IMR-90 (cell line): ENCODE results near the gene EVA1A. TPM values are rescaled to one million over a fixed set of nuclear protein-coding genes. Genes with fewer than 3 reads are reported as not detected.

Experiments
- ATAC-seq: fragments of 200-7000 bp; cut with Tn5 transposase; 2 replicates; pipeline ENCODE4 v1.9.1; 2020; ENCODE audit warnings: low read depth, mild to moderate bottlenecking, moderate library complexity
- BruUV-seq: library from RNA; stranded (reverse); fragments of 400-500 nt; replicated peaks from 2 replicates; lab custom pipeline; 2021; lab: Mats Ljungman, UMichigan
- CTCF ChIA-PET: fragments of 300-600 bp; formaldehyde crosslinking; extraction: SDS; loops from one replicate; lab custom pipeline; 2021; ENCODE audit warnings: antibody characterized with exemption; lab: Yijun Ruan, JAX
- POLR2A ChIA-PET: fragments of 300-600 bp; sonication (Branson Sonifier 250); formaldehyde crosslinking; loops from one replicate; lab custom pipeline; 2022; ENCODE audit warnings: antibody characterized with exemption; ENCODE audit not compliant: unreplicated experiment; lab: Charles Lee
- DNase-seq: peaks from one replicate; pipeline ENCODE4 v3.0.0; 2013
- H2AFZ ChIP-seq: replicated peaks from 2 replicates; pipeline ENCODE3; 2013; ENCODE audit warnings: low read length, mild to moderate bottlenecking; ENCODE audit not compliant: poor library complexity
- H2AK5ac ChIP-seq: 2 replicates; pipeline ENCODE4 v1.6.1; 2013; ENCODE audit warnings: low read depth, low read length, inconsistent platforms
- H2AK9ac ChIP-seq: replicated peaks from 2 replicates; pipeline ENCODE3; 2013; ENCODE audit warnings: mild to moderate bottlenecking, low read depth, low read length, moderate library complexity; ENCODE audit not compliant: poor library complexity
- H2BK120ac ChIP-seq: 2 replicates; pipeline ENCODE4 v1.6.1; 2013; ENCODE audit warnings: low read depth, low read length, inconsistent platforms
- H2BK15ac ChIP-seq: 3 replicates; pipeline ENCODE4 v1.6.1; 2013; ENCODE audit warnings: low read depth, low read length, inconsistent platforms
- H2BK20ac ChIP-seq: 2 replicates; pipeline ENCODE4 v1.6.1; 2013; ENCODE audit warnings: low read depth, mild to moderate bottlenecking, inconsistent platforms, low read length, moderate library complexity
- H2BK5ac ChIP-seq: 2 replicates; pipeline ENCODE4 v1.6.1; 2013; ENCODE audit warnings: mild to moderate bottlenecking, low read depth, low read length, inconsistent platforms; ENCODE audit not compliant: poor library complexity, severe bottlenecking
- H3K14ac ChIP-seq: replicated peaks from 2 replicates; pipeline ENCODE4 v1.6.1; 2013; ENCODE audit warnings: low read depth, low read length, inconsistent platforms
- H3K18ac ChIP-seq: 2 replicates; pipeline ENCODE4 v1.6.1; 2013; ENCODE audit warnings: low read depth, low read length, control low read depth
- H3K23ac ChIP-seq: 2 replicates; pipeline ENCODE4 v1.6.1; 2013; ENCODE audit warnings: low read depth, low read length, inconsistent platforms
- H3K27ac ChIP-seq: 2 replicates; pipeline ENCODE4 v1.5.1; 2013; ENCODE audit warnings: mild to moderate bottlenecking, control low read depth, low read length; ENCODE audit not compliant: insufficient read depth
- H3K27me3 ChIP-seq: 2 replicates; pipeline ENCODE4 v1.6.1; 2013; ENCODE audit warnings: low read length; ENCODE audit not compliant: control insufficient read depth, insufficient read depth
- H3K36me3 ChIP-seq: 2 replicates; pipeline ENCODE4 v1.6.1; 2013; ENCODE audit warnings: low read length, mixed read lengths; ENCODE audit not compliant: control insufficient read depth, insufficient read depth
- H3K4ac ChIP-seq: 2 replicates; pipeline ENCODE4 v1.6.1; 2013; ENCODE audit warnings: low read depth, low read length, inconsistent platforms
- H3K4me1 ChIP-seq: 2 replicates; pipeline ENCODE4 v1.6.1; 2013; ENCODE audit warnings: low read length, mixed read lengths; ENCODE audit not compliant: control insufficient read depth, insufficient read depth
- H3K4me2 ChIP-seq: 2 replicates; pipeline ENCODE4 v1.6.1; 2013; ENCODE audit warnings: low read depth, mild to moderate bottlenecking, control low read depth, low read length, moderate library complexity
- H3K4me3 ChIP-seq: 2 replicates; pipeline ENCODE4 v1.5.1; 2013; ENCODE audit warnings: low read depth, mild to moderate bottlenecking, control low read depth, low read length, moderate library complexity; ENCODE audit not compliant: insufficient read depth
- H3K56ac ChIP-seq: 2 replicates; pipeline ENCODE4 v1.6.1; 2013; ENCODE audit warnings: low read length, inconsistent platforms; ENCODE audit not compliant: insufficient read depth; ENCODE audit errors: extremely low read depth
- H3K79me1 ChIP-seq, 2 experiments: 2 replicates each; pipeline ENCODE4 v1.6.1; 2013; ENCODE audit warnings: low read length in 2 of 2, inconsistent platforms in 1 of 2, low read depth in 1 of 2
- H3K9ac ChIP-seq: 2 replicates; pipeline ENCODE4 v1.6.1; 2013; ENCODE audit warnings: low read depth, low read length, control low read depth
- H3K9me1 ChIP-seq: 2 replicates; pipeline ENCODE4 v1.6.1; 2013; ENCODE audit warnings: low read length, inconsistent platforms; ENCODE audit not compliant: insufficient read depth
- H3K9me3 ChIP-seq: 2 replicates; pipeline ENCODE4 v1.6.1; 2013; ENCODE audit warnings: low read length; ENCODE audit not compliant: control insufficient read depth, insufficient read depth
- H4K20me1 ChIP-seq: 2 replicates; pipeline ENCODE4 v1.6.1; 2013; ENCODE audit warnings: low read length, inconsistent platforms; ENCODE audit not compliant: insufficient read depth
- H4K5ac ChIP-seq: 2 replicates; pipeline ENCODE4 v1.6.1; 2013; ENCODE audit warnings: mild to moderate bottlenecking, low read depth, low read length, control low read depth
- H4K8ac ChIP-seq, 2 experiments: 2 replicates each; pipeline ENCODE4 v1.6.1; 2013; ENCODE audit warnings: low read depth in 2 of 2, low read length in 2 of 2, control low read depth in 1 of 2, inconsistent platforms in 1 of 2
- H4K91ac ChIP-seq: 2 replicates; pipeline ENCODE4 v1.6.1; 2013; ENCODE audit warnings: low read depth, low read length, inconsistent platforms; ENCODE audit not compliant: insufficient read depth
- BHLHE40 ChIP-seq: fragments of 150-350 bp; IDR thresholded peaks from 2 replicates; pipeline ENCODE4 v1.6.1; 2016; ENCODE audit warnings: mild to moderate bottlenecking, low read depth, low read length
- CEBPB ChIP-seq: IDR thresholded peaks from 2 replicates; pipeline ENCODE4 v1.6.1; 2012; ENCODE audit warnings: low read depth, low read length, improper control_type of control experiment
- CHD1 ChIP-seq: IDR thresholded peaks from 2 replicates; pipeline ENCODE4 v1.6.1; 2012; ENCODE audit warnings: low read depth, low read length, improper control_type of control experiment
- FOS ChIP-seq: fragments of 150-350 bp; IDR thresholded peaks from 2 replicates; pipeline ENCODE4 v1.6.1; 2016; ENCODE audit warnings: low read depth, low read length
- MAFK ChIP-seq: IDR thresholded peaks from 2 replicates; pipeline ENCODE4 v1.6.1; 2012; ENCODE audit warnings: low read depth, low read length, improper control_type of control experiment
- MAZ ChIP-seq: IDR thresholded peaks from 2 replicates; pipeline ENCODE4 v1.6.1; 2012; ENCODE audit warnings: low read depth, mild to moderate bottlenecking, low read length, improper control_type of control experiment, moderate library complexity, borderline replicate concordance
- MXI1 ChIP-seq: IDR thresholded peaks from 2 replicates; pipeline ENCODE4 v1.6.1; 2012; ENCODE audit warnings: low read depth, mild to moderate bottlenecking, low read length, moderate library complexity, borderline replicate concordance
- NFE2L2 ChIP-seq: fragments of 150-350 bp; IDR thresholded peaks from 2 replicates; pipeline ENCODE4 v1.6.1; 2016; ENCODE audit warnings: low read depth, mild to moderate bottlenecking, low read length
- POLR2A ChIP-seq: IDR thresholded peaks from 2 replicates; pipeline ENCODE4 v1.6.1; 2012; ENCODE audit warnings: mild to moderate bottlenecking, low read depth, low read length
- RAD21 ChIP-seq: IDR thresholded peaks from 2 replicates; pipeline ENCODE4 v1.6.1; 2012; ENCODE audit warnings: low read length, improper control_type of control experiment
- RCOR1 ChIP-seq: IDR thresholded peaks from 2 replicates; pipeline ENCODE4 v1.6.1; 2012; ENCODE audit warnings: mild to moderate bottlenecking, low read length, improper control_type of control experiment; ENCODE audit not compliant: insufficient replicate concordance
- RFX5 ChIP-seq: IDR thresholded peaks from 2 replicates; pipeline ENCODE4 v1.8.0; 2012; ENCODE audit warnings: low read depth, mild to moderate bottlenecking, low read length, moderate library complexity
- SMC3 ChIP-seq: fragments of 150-350 bp; IDR thresholded peaks from 2 replicates; pipeline ENCODE4 v1.6.1; 2016; ENCODE audit warnings: low read depth, mild to moderate bottlenecking, antibody characterized with exemption, low read length, moderate library complexity
- WGBS, 2 experiments: methylation state at CpG; one replicate each; pipeline versions ENCODE4 v1.1.5 to v1.1.7; 2013; ENCODE audit warnings: missing lambda C conversion rate in 2 of 2; ENCODE audit not compliant: insufficient read length in 1 of 2; ENCODE audit errors: extremely low coverage in 2 of 2; 5-methylcytosine and 5-hydroxymethylcytosine counted together
- dilution Hi-C: fragments of 300-500 bp; cut with HindIII; formaldehyde crosslinking; loops from one replicate; pipeline ENCODE4 v1.14.3; 2018; ENCODE audit warnings: low sequenced_read_pairs; ENCODE audit not compliant: unreplicated experiment
- in situ Hi-C: fragments of 300-500 bp; cut with MboI; formaldehyde crosslinking; loops from 3 replicates; pipeline ENCODE4 v1.14.3; 2019; ENCODE audit warnings: low sequenced_read_pairs, inconsistent platforms, mixed read lengths
- intact Hi-C: fragments of 100-400 bp; cut with micrococcal nuclease; formaldehyde crosslinking; loops from 2 replicates; pipeline ENCODE4 v1.10.0; 2022
- polyA plus RNA-seq, 3 experiments: library from polyadenylated mRNA; depleted of rRNA; stranded (reverse); fragments of >200 nt; gene quantifications; 2 replicates each; pipeline ENCODE4 v1.2.3, GENCODE V29; 2012; ENCODE audit warnings: low replicate concordance in 1 of 3
- total RNA-seq: library from RNA; depleted of rRNA; stranded (reverse); fragments of >200 nt; gene quantifications from 2 replicates; pipeline ENCODE4 v1.2.3, GENCODE V29; 2012
- TF ChIP-seq, protein P1 (sequence below): conservative IDR thresholded peaks from 2 replicates; pipeline ENCODE4 v1.5.1; 2012; ENCODE audit warnings: mild to moderate bottlenecking, low read depth, low read length, improper control_type of control experiment
- TF ChIP-seq, protein P2 (sequence below): fragments of 150-350 bp; IDR thresholded peaks from 2 replicates; pipeline ENCODE4 v1.6.1; 2017; ENCODE audit warnings: mild to moderate bottlenecking, antibody characterized with exemption, low read length, low read depth
- TF ChIP-seq, protein P3 (sequence below): fragments of 150-350 bp; IDR thresholded peaks from 2 replicates; pipeline ENCODE4 v1.6.1; 2016; ENCODE audit warnings: low read depth, mild to moderate bottlenecking, low read length, moderate library complexity, borderline replicate concordance

Gene EVA1A
- total and polyA plus RNA-seq, 2 of the 4 experiments (the other 2 are of a cell fraction), result 54.5 to 93.7 TPM

DNA sequence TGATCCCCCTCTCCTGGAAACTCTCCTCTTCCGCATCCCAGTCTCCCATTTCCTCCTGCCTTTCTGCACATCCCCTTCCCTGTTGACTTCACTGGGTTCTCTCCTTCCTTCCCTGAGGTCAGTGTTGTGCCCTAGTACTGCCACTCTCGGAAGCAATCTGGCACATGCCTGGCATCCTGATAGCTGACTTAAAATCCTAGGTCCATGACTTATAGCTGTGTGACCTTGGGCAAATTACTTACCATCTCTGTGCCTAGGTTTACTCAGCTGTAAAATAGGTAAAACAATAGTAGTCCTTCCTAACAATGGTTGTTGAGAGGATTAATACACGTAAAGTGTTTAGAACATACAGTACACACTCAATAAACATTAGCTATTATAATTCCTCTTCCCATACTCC, 9.3 kb downstream of the EVA1A start:
- peaks cover 11% of the 10 kb centered on the region for H3K36me3 ChIP-seq
- H4K91ac ChIP-seq, result no peak overlapping the region
- H2BK120ac ChIP-seq, result no peak overlapping the region
- TF ChIP-seq RCOR1 (no peak), MAFK (no peak), MXI1 (no peak), RFX5 (no peak), FOS (no peak), BHLHE40 (no peak), POLR2A (no peak), RAD21 (no peak), CEBPB (no peak), NFE2L2 (no peak), SMC3 (no peak), MAZ (no peak), CHD1 (no peak)
- TF ChIP-seq, protein P1, sequence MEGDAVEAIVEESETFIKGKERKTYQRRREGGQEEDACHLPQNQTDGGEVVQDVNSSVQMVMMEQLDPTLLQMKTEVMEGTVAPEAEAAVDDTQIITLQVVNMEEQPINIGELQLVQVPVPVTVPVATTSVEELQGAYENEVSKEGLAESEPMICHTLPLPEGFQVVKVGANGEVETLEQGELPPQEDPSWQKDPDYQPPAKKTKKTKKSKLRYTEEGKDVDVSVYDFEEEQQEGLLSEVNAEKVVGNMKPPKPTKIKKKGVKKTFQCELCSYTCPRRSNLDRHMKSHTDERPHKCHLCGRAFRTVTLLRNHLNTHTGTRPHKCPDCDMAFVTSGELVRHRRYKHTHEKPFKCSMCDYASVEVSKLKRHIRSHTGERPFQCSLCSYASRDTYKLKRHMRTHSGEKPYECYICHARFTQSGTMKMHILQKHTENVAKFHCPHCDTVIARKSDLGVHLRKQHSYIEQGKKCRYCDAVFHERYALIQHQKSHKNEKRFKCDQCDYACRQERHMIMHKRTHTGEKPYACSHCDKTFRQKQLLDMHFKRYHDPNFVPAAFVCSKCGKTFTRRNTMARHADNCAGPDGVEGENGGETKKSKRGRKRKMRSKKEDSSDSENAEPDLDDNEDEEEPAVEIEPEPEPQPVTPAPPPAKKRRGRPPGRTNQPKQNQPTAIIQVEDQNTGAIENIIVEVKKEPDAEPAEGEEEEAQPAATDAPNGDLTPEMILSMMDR, result no peak
- TF ChIP-seq, protein P2, sequence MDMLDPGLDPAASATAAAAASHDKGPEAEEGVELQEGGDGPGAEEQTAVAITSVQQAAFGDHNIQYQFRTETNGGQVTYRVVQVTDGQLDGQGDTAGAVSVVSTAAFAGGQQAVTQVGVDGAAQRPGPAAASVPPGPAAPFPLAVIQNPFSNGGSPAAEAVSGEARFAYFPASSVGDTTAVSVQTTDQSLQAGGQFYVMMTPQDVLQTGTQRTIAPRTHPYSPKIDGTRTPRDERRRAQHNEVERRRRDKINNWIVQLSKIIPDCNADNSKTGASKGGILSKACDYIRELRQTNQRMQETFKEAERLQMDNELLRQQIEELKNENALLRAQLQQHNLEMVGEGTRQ, result no peak
- TF ChIP-seq, protein P3, sequence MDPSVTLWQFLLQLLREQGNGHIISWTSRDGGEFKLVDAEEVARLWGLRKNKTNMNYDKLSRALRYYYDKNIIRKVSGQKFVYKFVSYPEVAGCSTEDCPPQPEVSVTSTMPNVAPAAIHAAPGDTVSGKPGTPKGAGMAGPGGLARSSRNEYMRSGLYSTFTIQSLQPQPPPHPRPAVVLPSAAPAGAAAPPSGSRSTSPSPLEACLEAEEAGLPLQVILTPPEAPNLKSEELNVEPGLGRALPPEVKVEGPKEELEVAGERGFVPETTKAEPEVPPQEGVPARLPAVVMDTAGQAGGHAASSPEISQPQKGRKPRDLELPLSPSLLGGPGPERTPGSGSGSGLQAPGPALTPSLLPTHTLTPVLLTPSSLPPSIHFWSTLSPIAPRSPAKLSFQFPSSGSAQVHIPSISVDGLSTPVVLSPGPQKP, result no peak
- ChIA-PET POLR2A (no interaction called here), CTCF (interaction anchor here (1.4 kb wide), 1 partner anchor 55 kb away, joined by 4 read pairs; no protein-coding TSS in a partner anchor)
- H3K9ac ChIP-seq, result no peak overlapping the region
- no peak overlapping the region for H2AK9ac ChIP-seq
- no peak overlapping the region for H2BK20ac ChIP-seq
- H3K23ac ChIP-seq, result no peak overlapping the region; the same call in 1 of the 2 replicates
- peaks cover 70% of the 10 kb centered on the region for H4K20me1 ChIP-seq
- no TSS peak for BruUV-seq
- no peak overlapping the region for H3K4ac ChIP-seq
- H3K4me2 ChIP-seq, result no peak overlapping the region
- dilution Hi-C loops, result no loop called here
- H3K9me3 ChIP-seq, result no peaks in the 10 kb centered on the region
- no peak overlapping the region for H4K8ac ChIP-seq
- H2AK5ac ChIP-seq, result no peak overlapping the region
- in situ Hi-C loops, result no loop called here
- no peak overlapping the region for H3K18ac ChIP-seq
- no peak overlapping the region for H3K4me3 ChIP-seq
- no peak overlapping the region for H3K14ac ChIP-seq
- no peak overlapping the region for H4K5ac ChIP-seq
- no peak overlapping the region for H2BK5ac ChIP-seq
- ATAC-seq (no peak), DNase-seq (no peak)
- H3K79me1 ChIP-seq, result peaks cover 65 to 98% of the 10 kb centered on the region in 2 experiments
- no peak overlapping the region for H2BK15ac ChIP-seq
- no CpG with 5 or more reads among the region's 3 CpGs for WGBS, 2 experiments
- no peaks in the 10 kb centered on the region for H3K27me3 ChIP-seq
- H3K27ac ChIP-seq, result no peak overlapping the region
- intact Hi-C loops, result no loop called here
- H2AFZ ChIP-seq, result no peak overlapping the region
- no peak overlapping the region for H3K56ac ChIP-seq
- peaks cover 41% of the 10 kb centered on the region for H3K9me1 ChIP-seq
- peaks cover 12% of the 10 kb centered on the region for H3K4me1 ChIP-seq
